A673 (cell line): Measurements from ENCODE around the gene MAP2K5. TPM values are rescaled to one million over a fixed set of nuclear protein-coding genes. Genes with fewer than 3 reads are reported as not detected.

ENCODE experiments used
- BruUV-seq: library from RNA; stranded (reverse); fragments of 400-500 nt; replicated peaks from 2 replicates; lab custom pipeline; 2021; lab: Mats Ljungman, UMichigan
- CTCF ChIA-PET: fragments of 300-600 bp; sonication (Branson Sonifier 250); formaldehyde crosslinking; loops from one replicate; lab custom pipeline; 2022; ENCODE audit warnings: antibody characterized with exemption; lab: Charles Lee
- POLR2A ChIA-PET: fragments of 300-600 bp; sonication (Branson Sonifier 250); formaldehyde crosslinking; loops from one replicate; lab custom pipeline; 2022; ENCODE audit warnings: antibody characterized with exemption; ENCODE audit not compliant: low non-redundant PET; lab: Charles Lee
- DNase-seq: peaks from one replicate; pipeline ENCODE4 v3.0.0-alpha.2; 2015; ENCODE audit warnings: low spot score
- H3K27ac ChIP-seq: fragments of 200-600 bp; sonication (generic); 2 replicates; pipeline ENCODE4 v1.5.1; 2016; ENCODE audit warnings: mixed run types, low read depth, mild to moderate bottlenecking, mixed read lengths, antibody characterized with exemption, low read length; ENCODE audit not compliant: poor library complexity, severe bottlenecking
- H3K27me3 ChIP-seq: fragments of 200-600 bp; sonication (generic); replicated peaks from 2 replicates; pipeline ENCODE4 v1.6.1; 2017; ENCODE audit warnings: mixed run types, low read depth, mild to moderate bottlenecking, mixed read lengths, antibody characterized with exemption, low read length; ENCODE audit not compliant: insufficient read depth, poor library complexity
- H3K36me3 ChIP-seq: fragments of 200-600 bp; sonication (generic); 2 replicates; pipeline ENCODE4 v1.6.1; 2016; ENCODE audit warnings: mixed run types, mild to moderate bottlenecking, mixed read lengths, antibody characterized with exemption, low read length; ENCODE audit not compliant: insufficient read depth, poor library complexity, severe bottlenecking
- H3K4me1 ChIP-seq: fragments of 200-600 bp; sonication (generic); 2 replicates; pipeline ENCODE4 v1.6.1; 2017; ENCODE audit warnings: mixed run types, mild to moderate bottlenecking, mixed read lengths, antibody characterized with exemption, low read length; ENCODE audit not compliant: insufficient read depth, poor library complexity, severe bottlenecking
- H3K4me3 ChIP-seq: fragments of 200-600 bp; sonication (generic); 2 replicates; pipeline ENCODE4 v1.5.1; 2016; ENCODE audit warnings: low read depth, mixed run types, mild to moderate bottlenecking, mixed read lengths, low read length; ENCODE audit not compliant: poor library complexity, severe bottlenecking
- H3K9me3 ChIP-seq: fragments of 200-600 bp; sonication (generic); 2 replicates; pipeline ENCODE4 v1.6.1; 2016; ENCODE audit warnings: mixed run types, low read depth, mild to moderate bottlenecking, mixed read lengths, antibody characterized with exemption, low read length; ENCODE audit not compliant: poor library complexity, severe bottlenecking
- EZH2 ChIP-seq: fragments of 200-600 bp; sonication (generic); IDR thresholded peaks from 2 replicates; pipeline ENCODE4 v1.6.1; 2017; ENCODE audit warnings: borderline replicate concordance, low read depth, mild to moderate bottlenecking, mixed read lengths, antibody characterized with exemption, low read length; ENCODE audit not compliant: poor library complexity, severe bottlenecking
- intact Hi-C: fragments of 100-400 bp; cut with micrococcal nuclease; formaldehyde crosslinking; loops from one replicate; pipeline ENCODE4 v1.10.0; 2022; ENCODE audit not compliant: unreplicated experiment
- total RNA-seq: library from RNA; stranded (reverse); gene quantifications from 2 replicates; pipeline ENCODE4 v1.2.3, GENCODE V29; 2021
- TF ChIP-seq, protein P1 (sequence below): fragments of 300-800, 200-600 bp; sonication (generic); conservative IDR thresholded peaks from 2 replicates; pipeline ENCODE4 v1.5.1; 2017; ENCODE audit warnings: low read depth, mild to moderate bottlenecking, antibody characterized with exemption, low read length, moderate library complexity, mixed read lengths

The MAP2K5 gene
- total RNA-seq, 1 experiment from 2014 or later, result 62.8 TPM

DNA sequence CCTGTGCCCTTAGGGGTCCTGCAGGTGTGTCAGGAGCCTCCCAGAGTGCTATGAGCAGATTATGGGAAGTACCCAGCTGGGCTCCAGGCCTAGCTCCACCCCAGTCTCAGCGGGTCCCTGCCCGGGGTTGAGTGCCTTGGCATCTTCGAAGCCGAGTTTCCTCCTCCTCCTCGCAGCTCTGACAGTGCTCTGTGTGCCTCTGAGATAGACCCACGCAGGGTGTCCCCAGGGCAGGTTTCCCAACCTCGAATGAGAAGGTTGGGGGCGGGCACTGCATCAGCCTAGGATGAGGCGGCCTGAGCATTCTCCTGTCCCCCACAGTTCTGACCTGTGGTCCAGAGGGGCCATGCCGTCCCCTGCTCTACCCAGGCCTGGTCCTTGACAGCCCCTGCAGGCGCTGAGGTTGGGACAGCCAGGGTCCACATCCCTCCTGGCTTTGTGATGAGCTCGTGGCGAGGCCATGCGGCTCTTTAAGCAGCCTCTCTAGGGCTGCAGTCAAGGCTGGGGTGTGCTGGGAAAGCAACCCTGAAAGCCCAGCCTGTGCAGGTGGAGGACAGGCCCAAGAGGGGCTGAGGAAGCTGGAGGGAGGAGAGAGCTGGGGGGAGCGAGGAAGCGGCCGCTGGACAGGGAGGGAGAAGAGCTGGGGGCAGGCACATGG is 262.6 kb downstream of the MAP2K5 start:
- no peak overlapping the region for H3K4me3 ChIP-seq
- no peaks in the 10 kb centered on the region for H3K9me3 ChIP-seq
- no peaks in the 10 kb centered on the region for H3K27me3 ChIP-seq
- ChIA-PET POLR2A (no interaction called here), CTCF (no interaction called here)
- no peak for DNase-seq
- intact Hi-C loops, result no loop called here
- no peak for TF ChIP-seq EZH2
- TF ChIP-seq, protein P1, sequence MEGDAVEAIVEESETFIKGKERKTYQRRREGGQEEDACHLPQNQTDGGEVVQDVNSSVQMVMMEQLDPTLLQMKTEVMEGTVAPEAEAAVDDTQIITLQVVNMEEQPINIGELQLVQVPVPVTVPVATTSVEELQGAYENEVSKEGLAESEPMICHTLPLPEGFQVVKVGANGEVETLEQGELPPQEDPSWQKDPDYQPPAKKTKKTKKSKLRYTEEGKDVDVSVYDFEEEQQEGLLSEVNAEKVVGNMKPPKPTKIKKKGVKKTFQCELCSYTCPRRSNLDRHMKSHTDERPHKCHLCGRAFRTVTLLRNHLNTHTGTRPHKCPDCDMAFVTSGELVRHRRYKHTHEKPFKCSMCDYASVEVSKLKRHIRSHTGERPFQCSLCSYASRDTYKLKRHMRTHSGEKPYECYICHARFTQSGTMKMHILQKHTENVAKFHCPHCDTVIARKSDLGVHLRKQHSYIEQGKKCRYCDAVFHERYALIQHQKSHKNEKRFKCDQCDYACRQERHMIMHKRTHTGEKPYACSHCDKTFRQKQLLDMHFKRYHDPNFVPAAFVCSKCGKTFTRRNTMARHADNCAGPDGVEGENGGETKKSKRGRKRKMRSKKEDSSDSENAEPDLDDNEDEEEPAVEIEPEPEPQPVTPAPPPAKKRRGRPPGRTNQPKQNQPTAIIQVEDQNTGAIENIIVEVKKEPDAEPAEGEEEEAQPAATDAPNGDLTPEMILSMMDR, result no peak
- no peaks in the 10 kb centered on the region for H3K36me3 ChIP-seq
- BruUV-seq, result no TSS peak
- H3K4me1 ChIP-seq, result peaks cover under 1% of the 10 kb centered on the region
- no peak overlapping the region for H3K27ac ChIP-seq

DNA sequence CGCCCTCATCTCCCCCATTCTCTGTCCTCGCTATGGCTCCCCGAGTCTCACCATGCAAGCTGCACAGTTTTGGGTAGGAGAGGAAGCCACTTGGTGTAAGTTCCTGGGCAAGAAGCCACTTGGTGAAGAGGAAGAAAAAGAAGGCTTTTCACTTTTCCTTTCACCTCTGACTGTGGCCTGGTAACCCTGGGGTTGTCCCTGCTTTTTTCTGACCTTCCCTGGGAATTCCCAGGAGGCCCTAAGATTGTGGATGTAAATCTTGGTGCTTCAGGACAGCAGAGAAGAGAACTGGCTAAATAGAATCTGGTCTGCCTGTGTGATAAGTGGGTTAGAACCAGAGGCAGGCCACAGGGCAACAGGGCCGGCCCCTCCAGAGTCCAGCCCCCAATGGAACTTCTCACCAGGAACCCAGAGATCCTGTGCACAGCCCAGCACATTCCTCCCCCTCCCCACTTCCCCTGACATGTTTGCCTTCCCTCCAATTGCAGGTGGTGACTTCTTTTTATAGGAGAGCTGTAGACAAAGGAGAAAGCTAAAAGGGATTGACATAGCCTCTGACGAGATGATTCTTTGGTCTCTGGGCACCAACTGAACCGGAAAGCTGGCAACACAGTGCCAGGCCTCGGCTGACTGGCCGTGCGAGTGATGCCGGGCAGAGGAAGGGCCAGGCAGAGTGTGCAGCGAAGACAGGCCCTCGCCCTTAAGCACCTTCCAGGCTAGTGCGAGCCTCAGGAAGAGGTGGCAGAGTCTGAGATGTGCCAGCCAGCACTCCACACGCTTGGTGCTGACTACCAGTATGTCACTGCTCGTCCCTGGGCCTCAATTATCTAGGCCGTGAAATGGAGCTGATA is 263.4 kb downstream of the MAP2K5 start:
- ChIA-PET POLR2A (interaction anchor here (0.6 kb wide), 1 partner anchor 214 kb away, joined by 4 read pairs; no protein-coding TSS in a partner anchor), CTCF (no interaction called here)
- no peak for TF ChIP-seq EZH2
- TF ChIP-seq, protein P1, result no peak
- no peak overlapping the region for H3K4me3 ChIP-seq
- no TSS peak for BruUV-seq
- no peaks in the 10 kb centered on the region for H3K36me3 ChIP-seq
- H3K9me3 ChIP-seq, result no peaks in the 10 kb centered on the region
- intact Hi-C loops, result no loop called here
- no peaks in the 10 kb centered on the region for H3K4me1 ChIP-seq
- no peak for DNase-seq
- H3K27me3 ChIP-seq, result no peaks in the 10 kb centered on the region
- no peak overlapping the region for H3K27ac ChIP-seq

DNA sequence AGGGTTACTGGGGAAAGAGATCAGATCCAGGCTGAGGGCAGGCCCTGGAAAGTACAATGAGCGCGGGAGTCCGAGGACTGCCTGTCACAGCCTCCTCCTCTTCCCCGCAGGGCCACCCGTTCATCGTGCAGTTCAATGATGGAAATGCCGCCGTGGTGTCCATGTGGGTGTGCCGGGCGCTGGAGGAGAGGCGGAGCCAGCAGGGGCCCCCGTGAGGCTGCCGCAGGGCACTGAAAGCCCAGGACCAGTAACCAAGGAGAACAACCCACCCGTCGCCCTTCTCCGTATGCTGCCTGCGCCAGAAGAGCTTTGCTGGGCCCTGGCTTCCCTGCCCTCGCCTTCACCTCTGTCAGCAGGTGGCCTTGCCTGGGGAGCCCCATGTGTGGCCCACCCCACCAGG is 264.0 kb downstream of the MAP2K5 start:
- no peaks in the 10 kb centered on the region for H3K36me3 ChIP-seq
- CTCF ChIA-PET, result no interaction called here
- H3K4me1 ChIP-seq, result no peaks in the 10 kb centered on the region
- no peak for TF ChIP-seq EZH2
- TF ChIP-seq, protein P1, result no peak
- H3K9me3 ChIP-seq, result no peaks in the 10 kb centered on the region
- H3K27ac ChIP-seq, result no peak overlapping the region
- DNase-seq, result no peak
- intact Hi-C loops, result no loop called here
- no TSS peak for BruUV-seq
- POLR2A ChIA-PET, result interaction anchor here (0.6 kb wide), 1 partner anchor 214 kb away, joined by 4 read pairs; no protein-coding TSS in a partner anchor
- H3K27me3 ChIP-seq, result no peaks in the 10 kb centered on the region
- H3K4me3 ChIP-seq, result no peak overlapping the region
